Panc1 (cell line): ENCODE results near the gene ZNF140. TPM values are rescaled to one million over a fixed set of nuclear protein-coding genes. Genes with fewer than 3 reads are reported as not detected.
A peak's percentile ranks its signal among the peaks of the same experiment; 100 is the strongest.

Experiments used
- ATAC-seq: fragments of 200-7000 bp; cut with Tn5 transposase; 2 replicates; pipeline ENCODE4 v1.9.1; 2020; ENCODE audit warnings: mild to moderate bottlenecking, moderate library complexity
- Bru-seq: library from RNA; stranded (reverse); fragments of 400-500 nt; gene quantifications from one replicate; lab custom pipeline; 2021; lab: Mats Ljungman, UMichigan
- BruChase-seq, 2 experiments: library from RNA; stranded (reverse); fragments of 400-500 nt; gene quantifications; one replicate each; lab custom pipeline; 2021; lab: Mats Ljungman, UMichigan
- BruUV-seq: library from RNA; stranded (reverse); fragments of 400-500 nt; replicated peaks from 2 replicates; lab custom pipeline; 2021; lab: Mats Ljungman, UMichigan
- CTCF ChIA-PET: fragments of 300-600 bp; sonication (Branson Sonifier 250); formaldehyde crosslinking; loops from one replicate; lab custom pipeline; 2022; ENCODE audit warnings: antibody characterized with exemption; lab: Charles Lee
- POLR2A ChIA-PET: fragments of 300-600 bp; sonication (Branson Sonifier 250); formaldehyde crosslinking; loops from one replicate; lab custom pipeline; 2022; ENCODE audit warnings: antibody characterized with exemption; lab: Charles Lee
- DNase-seq: peaks from one replicate; pipeline ENCODE4 v3.0.0-alpha.2; 2010; ENCODE audit warnings: low read depth, low spot score
- H3K27ac ChIP-seq: 2 replicates; pipeline ENCODE4 v1.5.1; 2011; ENCODE audit warnings: mild to moderate bottlenecking, low read length, inconsistent platforms
- H3K27me3 ChIP-seq: fragments of 200-500 bp; sonication (Bioruptor generic); 2 replicates; pipeline ENCODE4 v1.6.0; 2014; ENCODE audit warnings: low read length, inconsistent platforms; ENCODE audit not compliant: control insufficient read depth, insufficient read depth
- H3K36me3 ChIP-seq: fragments of 200-500 bp; sonication (Bioruptor generic); 2 replicates; pipeline ENCODE4 v1.5.1; 2014; ENCODE audit warnings: inconsistent platforms, mild to moderate bottlenecking, low read length, moderate library complexity; ENCODE audit not compliant: control insufficient read depth, insufficient read depth
- H3K4me1 ChIP-seq: 2 replicates; pipeline ENCODE4 v1.5.1; 2011; ENCODE audit warnings: inconsistent platforms, mild to moderate bottlenecking, low read length, moderate library complexity; ENCODE audit not compliant: control insufficient read depth, insufficient read depth
- H3K4me3 ChIP-seq, 2 experiments: 2 replicates each; pipeline ENCODE4 v1.5.1; 2011 to 2012; ENCODE audit warnings: low read depth in 2 of 2, low read length in 2 of 2, mild to moderate bottlenecking in 2 of 2, inconsistent platforms in 1 of 2, moderate library complexity in 1 of 2
- H3K9me3 ChIP-seq: fragments of 200-500 bp; sonication (Bioruptor generic); 2 replicates; pipeline ENCODE4 v1.5.1; 2014; ENCODE audit warnings: low read depth, mild to moderate bottlenecking, inconsistent platforms, low read length, moderate library complexity; ENCODE audit not compliant: control insufficient read depth, insufficient read depth
- POLR2AphosphoS5 ChIP-seq: IDR thresholded peaks from 2 replicates; pipeline ENCODE4 v1.6.1; 2012; ENCODE audit warnings: mild to moderate bottlenecking, low read depth, low read length, moderate library complexity
- SIN3A ChIP-seq: IDR thresholded peaks from 2 replicates; pipeline ENCODE4 v1.6.1; 2012; ENCODE audit warnings: low read depth, mild to moderate bottlenecking, low read length, moderate library complexity, borderline replicate concordance; ENCODE audit not compliant: insufficient read depth
- TCF7L2 ChIP-seq: IDR thresholded peaks from 2 replicates; pipeline ENCODE4 v1.6.1; 2011; ENCODE audit warnings: mild to moderate bottlenecking, low read depth, low read length, inconsistent platforms
- in situ Hi-C: cut with HindIII; loops from 2 replicates; pipeline ENCODE4 v1.10.0; 2016; ENCODE audit warnings: low sequenced_read_pairs, low pct_unique_long_range_greater_than_20kb
- intact Hi-C: fragments of 100-400 bp; cut with micrococcal nuclease; formaldehyde crosslinking; loops from one replicate; pipeline ENCODE4 v1.10.0; 2022; ENCODE audit not compliant: unreplicated experiment
- long read RNA-seq: library from polyadenylated mRNA; unstranded; transcript quantifications from one replicate; pipeline ENCODE4 v2.0.0, GENCODE V29; 2021; ENCODE audit not compliant: unreplicated experiment
- polyA plus RNA-seq: library from polyadenylated mRNA; unstranded; fragments of >200 nt; gene quantifications from one replicate; pipeline ENCODE4 v1.2.1, GENCODE V29; 2012; ENCODE audit warnings: missing spikeins; ENCODE audit not compliant: insufficient read length
- total RNA-seq: library from RNA; stranded (reverse); gene quantifications from one replicate; pipeline ENCODE4 v1.2.1, GENCODE V29; 2021; ENCODE audit not compliant: unreplicated experiment
- TF ChIP-seq, protein P1 (sequence below): fragments of 450-650 bp; IDR thresholded peaks from 2 replicates; pipeline ENCODE4 v1.5.1; 2017; ENCODE audit warnings: mild to moderate bottlenecking
- TF ChIP-seq, protein P2 (sequence below), 2 experiments: IDR thresholded peaks; 2 replicates each; pipeline ENCODE4 v1.6.1; 2011 to 2012; ENCODE audit warnings: low read depth in 2 of 2, control low read depth in 1 of 2, low read length in 1 of 2, mild to moderate bottlenecking in 1 of 2, moderate library complexity in 1 of 2; ENCODE audit not compliant: insufficient read depth in 1 of 2

Gene ZNF140
- total RNA-seq: 14.3 TPM
- 10.1 TPM for polyA plus RNA-seq
- Bru-seq, nascent RNA: percentile 87 among the genes with signal in this experiment
- BruChase-seq, experiment 1, labeled RNA remaining after a 2-hour chase: percentile 83 among the genes with signal in this experiment
- percentile 69 among the genes with signal in this experiment for BruChase-seq, experiment 2, labeled RNA remaining after a 6-hour chase
- long read RNA-seq, transcript ZNF140-205 (4 exons, 553 nt): minor isoform, 7 of 50 reads
- long read RNA-seq, transcript ZNF140-202 (5 exons, 3,550 nt): minor isoform, 6 of 50 reads
- long read RNA-seq, transcript ZNF140-209 (6 exons, 2,328 nt): major isoform, 11 of 50 reads
- long read RNA-seq, partial matches to known transcripts: 2 of 50 reads
- long read RNA-seq, other reads (novel, unspliced or antisense): 21 of 50 reads

DNA sequence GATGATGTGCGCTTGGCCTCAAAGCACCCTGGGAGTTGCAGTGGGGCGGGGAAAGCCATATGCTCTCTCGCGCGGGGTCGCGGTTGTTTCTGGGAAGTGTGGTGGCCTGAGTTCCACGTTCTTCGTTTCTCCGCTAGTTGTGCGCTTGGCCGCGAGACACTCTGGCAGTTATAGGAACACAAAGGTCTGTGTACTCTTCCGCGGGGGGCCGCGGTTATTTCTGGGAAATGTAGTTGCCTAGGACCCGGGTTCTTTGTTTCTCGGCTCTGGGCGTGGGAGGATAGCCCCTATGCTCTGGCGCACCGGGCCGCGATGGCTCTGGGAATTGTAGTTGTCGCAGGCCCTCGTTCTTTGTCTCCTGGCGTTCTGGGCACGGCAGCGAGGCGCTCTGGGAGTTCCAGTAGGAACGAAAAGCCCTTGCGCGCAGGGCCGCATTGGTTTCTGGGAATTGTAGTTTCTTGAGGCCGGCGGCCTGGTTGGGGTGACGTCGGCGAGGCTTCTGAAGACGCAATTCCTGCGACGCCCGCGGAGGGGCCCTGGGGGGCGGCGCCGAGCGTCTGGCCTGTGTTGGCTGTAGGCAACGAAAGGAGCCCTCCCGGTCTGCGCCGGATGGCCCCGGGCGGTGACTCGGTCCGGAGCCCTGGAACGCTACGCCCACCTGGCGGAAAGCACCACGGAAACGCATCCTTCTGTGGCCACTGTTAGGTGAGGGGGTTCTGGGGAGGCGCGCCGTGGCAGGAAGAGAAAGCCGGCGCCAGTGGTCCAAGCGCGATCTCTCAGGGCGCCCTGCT lies at the start of gene ZNF140:
Gene ZNF140, plus strand, starts transcription at position 556 of the 791 bp plus-strand sequence. CDS start 398 bp downstream, outside the sequence.
- Histone ChIP-seq H3K4me1 (no peaks in the 10 kb centered on the region), H3K27ac (peak within 1 kb of the TSS; percentile 77), H3K27me3 (no peaks in the 10 kb centered on the region), H3K9me3 (peaks cover 60% of the 10 kb centered on the region), H3K4me3 (peak within 1 kb of the TSS; percentile 74 to 79), H3K36me3 (peaks cover 12% of the 10 kb centered on the region)
- intact Hi-C loops (no loop called here), in situ Hi-C loops (no loop called here)
- ChIA-PET CTCF (interaction anchor here (0.6 kb wide), 1 partner anchor 9 kb away, joined by 3 read pairs; no protein-coding TSS in a partner anchor), POLR2A (no interaction called here)
- ATAC-seq (peak; percentile 87), DNase-seq (peak; percentile 71)
- TF ChIP-seq POLR2AphosphoS5 (peak; percentile 65), SIN3A (no peak), TCF7L2 (peak; percentile 19; the same call in 1 of the 2 replicates)
- TF ChIP-seq, protein P1, sequence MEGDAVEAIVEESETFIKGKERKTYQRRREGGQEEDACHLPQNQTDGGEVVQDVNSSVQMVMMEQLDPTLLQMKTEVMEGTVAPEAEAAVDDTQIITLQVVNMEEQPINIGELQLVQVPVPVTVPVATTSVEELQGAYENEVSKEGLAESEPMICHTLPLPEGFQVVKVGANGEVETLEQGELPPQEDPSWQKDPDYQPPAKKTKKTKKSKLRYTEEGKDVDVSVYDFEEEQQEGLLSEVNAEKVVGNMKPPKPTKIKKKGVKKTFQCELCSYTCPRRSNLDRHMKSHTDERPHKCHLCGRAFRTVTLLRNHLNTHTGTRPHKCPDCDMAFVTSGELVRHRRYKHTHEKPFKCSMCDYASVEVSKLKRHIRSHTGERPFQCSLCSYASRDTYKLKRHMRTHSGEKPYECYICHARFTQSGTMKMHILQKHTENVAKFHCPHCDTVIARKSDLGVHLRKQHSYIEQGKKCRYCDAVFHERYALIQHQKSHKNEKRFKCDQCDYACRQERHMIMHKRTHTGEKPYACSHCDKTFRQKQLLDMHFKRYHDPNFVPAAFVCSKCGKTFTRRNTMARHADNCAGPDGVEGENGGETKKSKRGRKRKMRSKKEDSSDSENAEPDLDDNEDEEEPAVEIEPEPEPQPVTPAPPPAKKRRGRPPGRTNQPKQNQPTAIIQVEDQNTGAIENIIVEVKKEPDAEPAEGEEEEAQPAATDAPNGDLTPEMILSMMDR: no peak; the same call in 1 of the 2 replicates
- no TSS peak for BruUV-seq

DNA sequence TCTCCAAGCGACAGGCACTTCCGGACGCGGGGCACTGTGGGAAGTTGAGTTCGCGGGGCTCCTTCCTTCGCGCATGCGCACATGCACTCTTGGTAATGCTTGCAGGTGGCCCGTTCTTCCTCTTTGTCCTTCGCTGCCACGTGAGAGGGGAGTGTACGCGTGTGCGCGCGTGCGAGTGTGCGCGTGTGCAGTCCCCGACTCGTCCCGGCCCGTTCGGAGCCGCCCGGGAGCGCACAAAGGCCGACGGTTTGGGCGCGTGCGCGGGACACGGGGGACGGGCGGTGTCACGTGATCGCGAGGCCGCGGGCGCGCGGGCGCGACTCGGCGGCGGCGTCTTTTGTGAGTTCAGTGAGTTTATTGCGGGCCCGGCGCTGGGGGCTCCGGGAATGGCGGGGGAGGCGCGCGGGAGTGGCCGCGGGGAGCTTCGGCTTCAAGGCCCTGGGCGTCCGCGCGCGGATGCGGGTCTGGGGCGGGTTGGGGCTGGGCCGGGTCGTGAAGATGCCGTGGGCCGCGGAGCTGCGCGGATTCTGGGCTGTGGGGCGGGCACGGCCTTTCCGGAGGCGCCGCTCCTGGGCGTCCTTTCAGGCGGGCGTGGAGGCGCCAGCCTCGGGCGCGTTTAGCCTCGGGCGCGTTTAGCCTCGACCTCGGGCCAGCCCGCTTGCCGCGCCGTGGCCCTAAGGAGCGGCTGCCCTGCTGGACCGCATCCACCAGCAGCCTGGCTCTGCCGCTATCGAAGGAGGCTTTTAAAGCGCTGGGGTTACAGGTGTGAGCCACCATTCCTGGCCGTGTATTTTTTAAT lies 43.3 kb upstream of the ZNF140 start, which contains the start of gene ZNF84:
Gene ZNF84, plus strand, starts transcription at position 303 of the 799 bp plus-strand sequence. CDS start 3,959 bp downstream, outside the sequence.
- BruUV-seq: no TSS peak
- ChIA-PET POLR2A (no interaction called here), CTCF (no interaction called here)
- H3K4me3 ChIP-seq: peak within 1 kb of the TSS; percentile 76 to 81
- no peaks in the 10 kb centered on the region for H3K27me3 ChIP-seq
- peak; percentile 99 for ATAC-seq
- no peaks in the 10 kb centered on the region for H3K4me1 ChIP-seq
- peaks cover 43% of the 10 kb centered on the region for H3K9me3 ChIP-seq
- in situ Hi-C loops: no loop called here
- peak within 1 kb of the TSS; percentile 89 for H3K27ac ChIP-seq
- DNase-seq: peak; percentile 87
- TF ChIP-seq SIN3A (no peak; the same call in 1 of the 2 replicates), POLR2AphosphoS5 (peak; percentile 76), TCF7L2 (peak; percentile 95)
- TF ChIP-seq, protein P1: no peak
- TF ChIP-seq, protein P2, sequence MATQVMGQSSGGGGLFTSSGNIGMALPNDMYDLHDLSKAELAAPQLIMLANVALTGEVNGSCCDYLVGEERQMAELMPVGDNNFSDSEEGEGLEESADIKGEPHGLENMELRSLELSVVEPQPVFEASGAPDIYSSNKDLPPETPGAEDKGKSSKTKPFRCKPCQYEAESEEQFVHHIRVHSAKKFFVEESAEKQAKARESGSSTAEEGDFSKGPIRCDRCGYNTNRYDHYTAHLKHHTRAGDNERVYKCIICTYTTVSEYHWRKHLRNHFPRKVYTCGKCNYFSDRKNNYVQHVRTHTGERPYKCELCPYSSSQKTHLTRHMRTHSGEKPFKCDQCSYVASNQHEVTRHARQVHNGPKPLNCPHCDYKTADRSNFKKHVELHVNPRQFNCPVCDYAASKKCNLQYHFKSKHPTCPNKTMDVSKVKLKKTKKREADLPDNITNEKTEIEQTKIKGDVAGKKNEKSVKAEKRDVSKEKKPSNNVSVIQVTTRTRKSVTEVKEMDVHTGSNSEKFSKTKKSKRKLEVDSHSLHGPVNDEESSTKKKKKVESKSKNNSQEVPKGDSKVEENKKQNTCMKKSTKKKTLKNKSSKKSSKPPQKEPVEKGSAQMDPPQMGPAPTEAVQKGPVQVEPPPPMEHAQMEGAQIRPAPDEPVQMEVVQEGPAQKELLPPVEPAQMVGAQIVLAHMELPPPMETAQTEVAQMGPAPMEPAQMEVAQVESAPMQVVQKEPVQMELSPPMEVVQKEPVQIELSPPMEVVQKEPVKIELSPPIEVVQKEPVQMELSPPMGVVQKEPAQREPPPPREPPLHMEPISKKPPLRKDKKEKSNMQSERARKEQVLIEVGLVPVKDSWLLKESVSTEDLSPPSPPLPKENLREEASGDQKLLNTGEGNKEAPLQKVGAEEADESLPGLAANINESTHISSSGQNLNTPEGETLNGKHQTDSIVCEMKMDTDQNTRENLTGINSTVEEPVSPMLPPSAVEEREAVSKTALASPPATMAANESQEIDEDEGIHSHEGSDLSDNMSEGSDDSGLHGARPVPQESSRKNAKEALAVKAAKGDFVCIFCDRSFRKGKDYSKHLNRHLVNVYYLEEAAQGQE (IDR thresholded peaks at IDR 0.05; ENCODE audit: insufficient read depth in 1 of 2, low read depth in 2 of 2, low read length in 1 of 2): peak in 1 of 2 experiments; percentile 60; a peak in 1 of 4 replicates
- intact Hi-C loops: no loop called here
- H3K36me3 ChIP-seq: no peaks in the 10 kb centered on the region
